Activated naive CD4-positive, alpha-beta T cell (primary cell): Measurements from ENCODE around the gene IL17REL.

ENCODE experiments used
- DNase-seq, 4 experiments: peaks; one replicate each; lab custom pipeline; 2025; lab: John Stamatoyannopoulos, UW

The IL17REL gene

GRCh38 chr22:49966774-49967705 lies 45.5 kb downstream of the IL17REL start:
- DNase-seq, result no peak

GRCh38 chr22:49966041-49966773 lies 46.4 kb downstream of the IL17REL start:
- no peak for DNase-seq

- no peak for DNase-seq
These were observed 47.2 kb downstream of the IL17REL start for GRCh38 chr22:49965091-49966040.

GRCh38 chr22:49964136-49965090 lies 48.2 kb downstream of the IL17REL start:
- DNase-seq, result no peak

GRCh38 chr22:49963647-49964026 lies 48.9 kb downstream of the IL17REL start:
- no peak for DNase-seq

- no peak for DNase-seq
These were observed 49.6 kb downstream of the IL17REL start for GRCh38 chr22:49962751-49963646.

- DNase-seq, result peak; percentile 42 to 86 (median 69)
These were observed 50.4 kb downstream of the IL17REL start for GRCh38 chr22:49962012-49962750.

GRCh38 chr22:49961601-49962011 lies 51.0 kb downstream of the IL17REL start:
- DNase-seq, result no peak

- no peak for DNase-seq
These were observed 51.5 kb downstream of the IL17REL start for GRCh38 chr22:49961005-49961600.

GRCh38 chr22:49960159-49961004 lies 52.2 kb downstream of the IL17REL start, which contains the start of gene PIM3:
TSS of gene PIM3 (plus strand) at chr22:49960772. CDS start at chr22:49960948, 176 bp downstream.
- peak; percentile 78 to 89 (median 83) for DNase-seq

GRCh38 chr22:49959782-49960158 lies 52.8 kb downstream of the IL17REL start:
- DNase-seq, result no peak

GRCh38 chr22:49958931-49959781 lies 53.4 kb downstream of the IL17REL start:
- DNase-seq, result no peak

- no peak for DNase-seq
These were observed 54.1 kb downstream of the IL17REL start for GRCh38 chr22:49958366-49958921.

- no peak for DNase-seq
These were observed 54.7 kb downstream of the IL17REL start for GRCh38 chr22:49957826-49958365.

GRCh38 chr22:49956914-49957825 lies 55.4 kb downstream of the IL17REL start:
- DNase-seq, result no peak
